Measurements from ENCODE around the gene KIAA1328. TPM values are rescaled to one million over a fixed set of nuclear protein-coding genes. Genes with fewer than 3 reads are reported as not detected.

Gene KIAA1328
- total RNA-seq, 1 experiment from 2014 or later, result 10.2 TPM

GRCh38 chr18:37270666-37271052, 441.7 kb downstream of the KIAA1328 start:
- Mint-ChIP-seq H3K36me3 (ENCODE audit: insufficient read depth, unreplicated experiment) (no peaks in the 10 kb centered on the region), H3K4me1 (ENCODE audit: low read depth, unreplicated experiment) (no peaks in the 10 kb centered on the region), H3K4me3 (ENCODE audit: low read depth, unreplicated experiment) (no peak overlapping the region), H3K27me3 (ENCODE audit: unreplicated experiment) (peaks cover 78% of the 10 kb centered on the region), H3K9me3 (ENCODE audit: low read depth, unreplicated experiment) (no peaks in the 10 kb centered on the region), H3K27ac (ENCODE audit: unreplicated experiment) (no peak overlapping the region)
- intact Hi-C loops (cut with micrococcal nuclease; ENCODE audit: unreplicated experiment), result no loop called here
- no TSS peak for BruUV-seq (replicated peaks)
- no peak for DNase-seq
- CTCF ChIA-PET, result no interaction called here
- TF ChIP-seq, protein P1, sequence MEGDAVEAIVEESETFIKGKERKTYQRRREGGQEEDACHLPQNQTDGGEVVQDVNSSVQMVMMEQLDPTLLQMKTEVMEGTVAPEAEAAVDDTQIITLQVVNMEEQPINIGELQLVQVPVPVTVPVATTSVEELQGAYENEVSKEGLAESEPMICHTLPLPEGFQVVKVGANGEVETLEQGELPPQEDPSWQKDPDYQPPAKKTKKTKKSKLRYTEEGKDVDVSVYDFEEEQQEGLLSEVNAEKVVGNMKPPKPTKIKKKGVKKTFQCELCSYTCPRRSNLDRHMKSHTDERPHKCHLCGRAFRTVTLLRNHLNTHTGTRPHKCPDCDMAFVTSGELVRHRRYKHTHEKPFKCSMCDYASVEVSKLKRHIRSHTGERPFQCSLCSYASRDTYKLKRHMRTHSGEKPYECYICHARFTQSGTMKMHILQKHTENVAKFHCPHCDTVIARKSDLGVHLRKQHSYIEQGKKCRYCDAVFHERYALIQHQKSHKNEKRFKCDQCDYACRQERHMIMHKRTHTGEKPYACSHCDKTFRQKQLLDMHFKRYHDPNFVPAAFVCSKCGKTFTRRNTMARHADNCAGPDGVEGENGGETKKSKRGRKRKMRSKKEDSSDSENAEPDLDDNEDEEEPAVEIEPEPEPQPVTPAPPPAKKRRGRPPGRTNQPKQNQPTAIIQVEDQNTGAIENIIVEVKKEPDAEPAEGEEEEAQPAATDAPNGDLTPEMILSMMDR (IDR thresholded peaks at IDR 0.05; ENCODE audit: unreplicated experiment), result no peak

GRCh38 chr18:37272226-37272625, 443.3 kb downstream of the KIAA1328 start:
- H3K4me1 Mint-ChIP-seq (ENCODE audit: low read depth, unreplicated experiment), result no peaks in the 10 kb centered on the region
- H3K27ac Mint-ChIP-seq (ENCODE audit: unreplicated experiment), result no peak overlapping the region
- intact Hi-C loops (cut with micrococcal nuclease; ENCODE audit: unreplicated experiment), result no loop called here
- TF ChIP-seq, protein P1 (IDR thresholded peaks at IDR 0.05; ENCODE audit: unreplicated experiment), result no peak
- H3K4me3 Mint-ChIP-seq (ENCODE audit: low read depth, unreplicated experiment), result no peak overlapping the region
- no TSS peak for BruUV-seq (replicated peaks)
- no peaks in the 10 kb centered on the region for H3K9me3 Mint-ChIP-seq (ENCODE audit: low read depth, unreplicated experiment)
- no peak for DNase-seq
- peaks cover 5% of the 10 kb centered on the region for H3K36me3 Mint-ChIP-seq (ENCODE audit: insufficient read depth, unreplicated experiment)
- peaks cover 78% of the 10 kb centered on the region for H3K27me3 Mint-ChIP-seq (ENCODE audit: unreplicated experiment)
- CTCF ChIA-PET, result no interaction called here

GRCh38 chr18:37272841-37273240, 443.9 kb downstream of the KIAA1328 start:
- Mint-ChIP-seq H3K4me3 (ENCODE audit: low read depth, unreplicated experiment) (no peak overlapping the region), H3K27me3 (ENCODE audit: unreplicated experiment) (peaks cover 78% of the 10 kb centered on the region), H3K27ac (ENCODE audit: unreplicated experiment) (no peak overlapping the region), H3K9me3 (ENCODE audit: low read depth, unreplicated experiment) (no peaks in the 10 kb centered on the region), H3K36me3 (ENCODE audit: insufficient read depth, unreplicated experiment) (peaks cover 5% of the 10 kb centered on the region), H3K4me1 (ENCODE audit: low read depth, unreplicated experiment) (no peaks in the 10 kb centered on the region)
- no TSS peak for BruUV-seq (replicated peaks)
- no peak for DNase-seq
- CTCF ChIA-PET, result interaction anchor here (1.6 kb wide), 1 partner anchor 254 kb away, joined by 3 read pairs; no protein-coding TSS in a partner anchor
- intact Hi-C loops (cut with micrococcal nuclease; ENCODE audit: unreplicated experiment), result no loop called here
- TF ChIP-seq, protein P1 (IDR thresholded peaks at IDR 0.05; ENCODE audit: unreplicated experiment), result no peak

- Mint-ChIP-seq H3K4me1 (ENCODE audit: low read depth, unreplicated experiment) (no peaks in the 10 kb centered on the region), H3K27ac (ENCODE audit: unreplicated experiment) (no peak overlapping the region), H3K9me3 (ENCODE audit: low read depth, unreplicated experiment) (no peaks in the 10 kb centered on the region), H3K36me3 (ENCODE audit: insufficient read depth, unreplicated experiment) (peaks cover 5% of the 10 kb centered on the region), H3K4me3 (ENCODE audit: low read depth, unreplicated experiment) (no peak overlapping the region), H3K27me3 (ENCODE audit: unreplicated experiment) (peaks cover 78% of the 10 kb centered on the region)
- intact Hi-C loops (cut with micrococcal nuclease; ENCODE audit: unreplicated experiment), result no loop called here
- no peak for DNase-seq
- BruUV-seq (replicated peaks), result no TSS peak
- TF ChIP-seq, protein P1 (IDR thresholded peaks at IDR 0.05; ENCODE audit: unreplicated experiment), result no peak
- CTCF ChIA-PET, result no interaction called here
Measured at GRCh38 chr18:37274309-37275236, 445.6 kb downstream of the KIAA1328 start.

All from Calu3 (cell line).